T-helper 1 cell (primary cell): ENCODE results near the gene PLD5.

Experiments
- DNase-seq, 5 donors: peaks; one replicate each; pipeline ENCODE4 v3.0.0-alpha.2; 2012 to 2020
- total RNA-seq, 4 donors: gene quantifications; one replicate each; lab custom pipeline; 2026; lab: John Stamatoyannopoulos, UW

PLD5 gene
- 0 reads per million in 4 donors for total RNA-seq

GRCh38 chr1:242524571-242525359, at the start of gene PLD5:
TSS of gene PLD5 (minus strand) at chr1:242524697.
- DNase-seq = no peak

- DNase-seq = no peak
These were observed 45.4 kb upstream of the PLD5 start for GRCh38 chr1:242569867-242570266.

GRCh38 chr1:242568666-242569065, 44.2 kb upstream of the PLD5 start:
- no peak for DNase-seq

- no peak for DNase-seq
These were observed 43.1 kb upstream of the PLD5 start for GRCh38 chr1:242567596-242567995.

- no peak for DNase-seq
These were observed 32.3 kb upstream of the PLD5 start for GRCh38 chr1:242556759-242557158.

GRCh38 chr1:242556276-242556675, 31.8 kb upstream of the PLD5 start:
- no peak for DNase-seq

DNA sequence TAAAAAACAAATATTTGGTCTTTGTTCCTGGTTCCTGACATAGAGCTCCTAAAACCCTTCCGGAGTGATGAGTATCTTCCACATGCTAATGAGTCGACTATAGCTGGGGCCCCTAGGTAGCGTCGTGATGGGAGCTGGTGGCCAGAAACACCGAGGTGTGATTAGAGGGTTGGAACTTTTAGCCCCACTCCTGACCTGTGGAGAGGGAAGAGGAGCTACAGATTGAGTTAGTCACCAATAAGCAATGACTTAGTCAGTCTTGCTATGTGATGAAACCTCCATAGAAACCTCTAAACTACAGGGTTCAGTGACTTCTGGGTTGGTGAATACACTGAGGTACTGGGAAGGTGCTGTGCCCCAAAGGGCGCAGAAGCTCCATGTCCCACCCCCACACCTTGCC, 30.1 kb upstream of the PLD5 start:
- DNase-seq = no peak

GRCh38 chr1:242546849-242547729, 22.6 kb upstream of the PLD5 start:
- DNase-seq = no peak

GRCh38 chr1:242546441-242546840, 21.9 kb upstream of the PLD5 start:
- DNase-seq = no peak

GRCh38 chr1:242544071-242544470, 19.6 kb upstream of the PLD5 start:
- DNase-seq = no peak

GRCh38 chr1:242542271-242542670, 17.8 kb upstream of the PLD5 start:
- DNase-seq = no peak

DNA sequence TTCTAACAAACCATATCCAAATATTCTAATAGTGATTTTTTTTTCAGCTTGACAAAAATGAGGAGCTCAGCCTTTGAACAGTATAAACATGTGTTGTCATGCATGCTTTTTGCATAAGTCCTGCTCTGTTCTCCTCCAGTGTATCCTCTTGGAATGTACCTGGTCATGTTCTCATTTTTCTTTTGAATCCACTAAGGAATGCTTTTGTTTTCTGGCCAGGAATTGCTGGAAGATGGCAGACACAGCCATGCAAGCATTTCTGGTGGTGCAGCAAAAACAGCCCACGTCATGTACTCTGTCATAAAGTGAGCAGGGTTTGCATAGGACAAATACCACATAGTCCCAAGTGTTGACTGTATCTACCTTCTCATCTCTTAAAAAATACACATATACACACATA, 11.5 kb upstream of the PLD5 start:
- no peak for DNase-seq

DNA sequence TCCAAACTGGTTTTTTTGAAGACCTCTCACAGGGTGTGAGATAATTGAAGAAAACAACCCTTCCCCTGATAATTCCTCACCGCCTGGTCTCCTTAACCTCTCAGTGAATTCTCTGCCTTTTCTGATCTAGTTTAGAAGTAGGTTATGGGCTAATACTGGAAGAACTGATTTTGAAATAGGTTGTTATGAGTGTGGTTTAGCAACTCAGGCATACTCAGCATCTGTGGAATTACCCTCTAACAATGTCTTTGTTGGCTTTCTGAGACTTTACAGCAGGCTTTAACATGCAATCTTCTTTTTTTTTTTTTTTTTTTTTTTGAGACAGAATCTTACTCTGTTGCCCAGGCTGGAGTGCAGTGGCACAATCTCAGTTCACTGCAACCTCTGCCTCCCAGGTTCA, 10.3 kb upstream of the PLD5 start:
- no peak for DNase-seq

DNA sequence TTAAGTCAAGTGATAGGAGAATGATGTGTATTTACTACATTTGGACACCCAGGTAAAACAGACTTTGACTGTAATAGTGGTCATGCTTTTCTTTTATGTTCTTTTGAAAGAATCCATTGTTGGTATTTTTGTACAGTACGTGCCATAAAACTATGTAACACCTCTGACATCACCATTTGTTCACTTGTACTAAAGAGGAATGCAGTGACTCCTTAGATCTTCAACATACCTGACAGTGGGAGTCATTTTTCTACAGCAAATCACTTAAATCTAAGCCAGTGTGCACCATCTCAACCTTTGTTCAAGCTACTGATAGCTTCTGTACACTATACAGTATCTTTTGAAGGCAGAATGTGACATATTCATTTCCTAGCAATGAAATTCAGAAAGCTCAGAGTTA, 6.3 kb upstream of the PLD5 start:
- DNase-seq = no peak

GRCh38 chr1:242525769-242526168, 1.3 kb upstream of the PLD5 start:
- DNase-seq = no peak

DNA sequence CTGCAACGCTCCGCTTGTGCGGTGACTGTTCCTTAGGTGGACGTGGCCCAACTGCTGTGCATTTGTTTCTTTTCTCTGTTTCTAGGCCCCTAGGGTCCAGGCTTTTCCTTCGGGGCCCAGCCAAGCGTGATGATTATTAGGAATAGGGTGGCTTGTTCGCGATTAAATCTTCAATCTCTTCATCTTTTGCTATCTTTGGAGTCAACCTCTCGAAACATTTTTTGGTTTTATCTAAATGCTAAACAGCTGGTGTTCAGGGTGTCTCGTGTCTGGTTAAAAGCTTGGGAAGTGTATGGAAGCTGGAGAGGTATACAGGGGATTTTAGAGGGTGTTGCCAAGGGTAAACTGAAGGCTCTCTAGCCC, 844 bp upstream of the PLD5 start:
- no peak for DNase-seq

GRCh38 chr1:242523719-242524570, 552 bp downstream of the PLD5 start:
- no peak for DNase-seq

DNA sequence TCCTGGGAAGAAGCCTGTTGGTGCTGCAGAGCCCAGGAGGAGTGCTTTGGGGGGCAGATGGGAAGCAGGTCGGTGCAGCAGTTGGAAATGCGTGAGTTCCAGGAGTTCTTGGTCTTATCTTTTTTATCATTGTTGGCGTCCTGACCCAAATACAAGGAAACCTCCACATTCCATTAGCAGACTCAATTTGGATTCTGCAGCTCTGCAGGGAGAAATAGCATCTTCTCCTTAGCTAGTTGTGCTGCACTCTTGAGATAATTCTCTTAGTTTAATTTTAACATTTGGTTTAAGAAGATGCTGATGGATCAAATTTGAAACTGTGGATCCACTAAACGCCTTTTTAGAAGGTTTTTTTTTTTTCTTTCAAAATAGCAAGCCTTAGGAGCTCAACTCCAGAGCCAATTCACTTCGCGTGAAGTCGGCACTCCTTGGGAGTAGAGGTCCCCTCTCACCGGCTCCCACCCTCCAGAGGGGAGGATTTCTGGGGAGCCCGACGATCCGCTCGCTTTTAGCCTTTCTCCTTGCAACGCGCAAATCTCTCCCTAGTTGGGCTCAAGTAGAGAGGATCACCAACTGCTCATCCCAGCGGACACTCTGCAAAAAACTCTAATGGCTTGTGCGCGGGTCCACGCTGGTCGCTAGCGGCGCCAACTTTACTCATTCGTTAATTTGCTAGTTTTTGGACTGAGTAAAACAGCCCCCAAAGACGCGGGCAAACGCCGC, 1.3 kb downstream of the PLD5 start:
- no peak for DNase-seq

- DNase-seq = peak in 1 of 5 donors; percentile 6
These were observed 2.1 kb downstream of the PLD5 start for GRCh38 chr1:242522304-242522945.

DNA sequence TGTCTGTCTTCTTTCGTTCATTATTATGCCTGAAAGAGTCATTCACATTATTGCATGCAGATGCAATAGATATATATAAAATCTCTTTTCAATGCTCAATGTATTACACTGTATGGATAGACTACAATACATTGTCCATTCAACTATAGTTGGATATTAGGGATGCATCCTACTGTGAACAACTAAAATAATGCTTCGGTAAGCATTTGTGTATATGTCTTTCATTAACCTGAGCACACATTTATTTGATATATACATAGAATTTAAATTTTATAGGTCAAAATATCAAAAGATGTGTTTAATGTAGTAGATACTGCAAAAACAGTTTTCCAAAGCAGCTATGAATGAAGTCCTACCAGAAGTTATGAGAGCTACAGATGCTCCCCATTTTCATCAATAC, 8.9 kb downstream of the PLD5 start:
- no peak for DNase-seq

- no peak for DNase-seq
These were observed 17.8 kb downstream of the PLD5 start for GRCh38 chr1:242506724-242507123.

- no peak for DNase-seq
These were observed 35.0 kb downstream of the PLD5 start for GRCh38 chr1:242489545-242489944.
